A549 (cell line): Measurements from ENCODE around the gene CAPN14.

Experiments used
- BHLHE40 ChIP-seq: IDR thresholded peaks from 2 replicates; pipeline ENCODE4 v1.6.1; 2012; ENCODE audit warnings: low read depth, low read length, inconsistent platforms
- CHD2 ChIP-seq: fragments of 150-350 bp; IDR thresholded peaks from 2 replicates; pipeline ENCODE4 v1.6.1; 2014; ENCODE audit warnings: low read length; ENCODE audit not compliant: partially characterized antibody
- EHMT2 ChIP-seq: fragments of 200-600 bp; sonication (generic); IDR thresholded peaks from 2 replicates; pipeline ENCODE4 v1.6.1; 2016; ENCODE audit warnings: antibody characterized with exemption, low read depth, mild to moderate bottlenecking, moderate library complexity
- EP300 ChIP-seq, 2 experiments: fragments of >200 bp; sonication (Bioruptor Twin); formaldehyde crosslinking; IDR thresholded peaks; 2 replicates in 1 of 2; 3 replicates in 1 of 2; pipeline ENCODE4 v1.6.1; 2016 to 2017
- PHF8 ChIP-seq: fragments of 200-600 bp; sonication (generic); IDR thresholded peaks from 2 replicates; pipeline ENCODE4 v1.6.1; 2016; ENCODE audit warnings: low read depth, mild to moderate bottlenecking, antibody characterized with exemption, moderate library complexity, borderline replicate concordance
- POLR2A ChIP-seq: IDR thresholded peaks from 2 replicates; pipeline ENCODE4 v1.6.1; 2012; ENCODE audit warnings: mild to moderate bottlenecking, low read length
- TF ChIP-seq, protein P1 (sequence below): fragments of >200 bp; sonication (Bioruptor Twin); formaldehyde crosslinking; IDR thresholded peaks from 3 replicates; pipeline ENCODE4 v1.5.1; 2016
- TF ChIP-seq, protein P2 (sequence below): IDR thresholded peaks from 2 replicates; pipeline ENCODE4 v1.6.1; 2012

GRCh38 chr2:31216734-31217133, 581 bp downstream of the CAPN14 start:
- TF ChIP-seq, protein P1, sequence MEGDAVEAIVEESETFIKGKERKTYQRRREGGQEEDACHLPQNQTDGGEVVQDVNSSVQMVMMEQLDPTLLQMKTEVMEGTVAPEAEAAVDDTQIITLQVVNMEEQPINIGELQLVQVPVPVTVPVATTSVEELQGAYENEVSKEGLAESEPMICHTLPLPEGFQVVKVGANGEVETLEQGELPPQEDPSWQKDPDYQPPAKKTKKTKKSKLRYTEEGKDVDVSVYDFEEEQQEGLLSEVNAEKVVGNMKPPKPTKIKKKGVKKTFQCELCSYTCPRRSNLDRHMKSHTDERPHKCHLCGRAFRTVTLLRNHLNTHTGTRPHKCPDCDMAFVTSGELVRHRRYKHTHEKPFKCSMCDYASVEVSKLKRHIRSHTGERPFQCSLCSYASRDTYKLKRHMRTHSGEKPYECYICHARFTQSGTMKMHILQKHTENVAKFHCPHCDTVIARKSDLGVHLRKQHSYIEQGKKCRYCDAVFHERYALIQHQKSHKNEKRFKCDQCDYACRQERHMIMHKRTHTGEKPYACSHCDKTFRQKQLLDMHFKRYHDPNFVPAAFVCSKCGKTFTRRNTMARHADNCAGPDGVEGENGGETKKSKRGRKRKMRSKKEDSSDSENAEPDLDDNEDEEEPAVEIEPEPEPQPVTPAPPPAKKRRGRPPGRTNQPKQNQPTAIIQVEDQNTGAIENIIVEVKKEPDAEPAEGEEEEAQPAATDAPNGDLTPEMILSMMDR, result no peak
- TF ChIP-seq POLR2A (no peak), CHD2 (no peak), EP300 (IDR thresholded peaks at IDR 0.05) (no peak), EHMT2 (no peak), BHLHE40 (no peak), PHF8 (no peak)
- TF ChIP-seq, protein P2, sequence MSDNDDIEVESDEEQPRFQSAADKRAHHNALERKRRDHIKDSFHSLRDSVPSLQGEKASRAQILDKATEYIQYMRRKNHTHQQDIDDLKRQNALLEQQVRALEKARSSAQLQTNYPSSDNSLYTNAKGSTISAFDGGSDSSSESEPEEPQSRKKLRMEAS, result no peak
